ENCODE measurements around the gene BCL11B. TPM values are rescaled to one million over a fixed set of nuclear protein-coding genes. Genes with fewer than 3 reads are reported as not detected.

Gene BCL11B
- total RNA-seq, 1 experiment from 2014 or later: 3.2 TPM

DNA sequence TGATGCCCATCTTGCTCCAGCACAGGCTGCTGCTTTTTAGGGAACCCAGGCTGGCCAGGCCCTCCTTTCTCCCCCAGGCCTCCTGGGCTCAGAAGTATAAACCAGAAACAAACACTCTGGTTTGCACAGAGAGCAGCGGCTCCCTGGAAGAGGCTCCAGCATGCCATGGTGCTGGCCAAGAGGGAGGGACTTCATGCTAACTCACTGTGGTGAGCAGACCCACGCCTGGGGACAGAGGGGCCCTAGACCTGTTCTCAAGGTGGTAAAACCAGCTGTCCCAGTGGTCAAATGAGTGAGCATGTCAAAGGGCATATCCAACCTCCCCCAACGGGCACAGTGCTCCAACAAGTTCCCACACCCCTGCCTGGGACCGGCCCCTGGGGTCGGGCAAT is 15.5 kb downstream of the BCL11B start:
- no peak for DNase-seq (ENCODE audit: low spot score)

DNA sequence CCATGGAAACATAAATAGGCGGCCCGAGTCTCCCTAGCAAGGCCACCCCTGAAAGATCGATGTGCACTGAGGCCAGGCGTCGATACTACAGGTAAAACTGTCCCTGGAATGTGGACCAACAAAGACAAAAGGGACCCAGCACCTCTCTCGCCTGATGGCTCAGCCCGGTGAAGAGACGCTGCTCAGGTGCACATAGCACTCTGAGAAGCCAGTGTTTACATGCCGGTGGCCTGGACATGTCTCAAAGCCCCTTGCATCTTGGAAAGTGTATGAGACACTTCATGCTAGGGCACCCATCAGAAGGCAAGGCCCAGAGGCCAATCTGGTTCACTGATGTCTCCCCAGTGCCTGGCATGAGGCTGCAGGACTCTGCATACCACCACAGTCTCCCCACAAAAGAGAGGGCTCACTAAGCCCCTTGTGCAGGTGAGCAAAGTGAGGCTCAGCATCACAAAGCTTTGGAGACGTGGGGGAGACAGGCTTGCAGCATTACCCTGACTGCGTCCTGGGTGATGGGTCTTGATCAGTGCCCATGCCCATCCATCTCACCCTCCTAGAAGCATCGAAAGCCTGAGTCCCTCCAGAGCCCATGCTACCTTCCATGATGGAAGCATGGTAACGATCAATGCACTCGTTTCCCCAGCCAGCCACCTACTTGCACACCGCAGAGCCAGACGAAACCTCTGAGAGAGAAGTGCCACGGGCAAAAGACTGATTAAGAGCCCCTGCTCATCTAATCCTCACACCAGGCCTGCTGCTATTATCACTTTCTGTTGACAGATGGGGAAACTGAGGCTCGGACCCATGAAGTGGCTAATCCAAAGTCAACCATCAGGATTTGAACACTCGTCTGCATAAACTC is 16.1 kb downstream of the BCL11B start:
- DNase-seq (ENCODE audit: low spot score): no peak

DNA sequence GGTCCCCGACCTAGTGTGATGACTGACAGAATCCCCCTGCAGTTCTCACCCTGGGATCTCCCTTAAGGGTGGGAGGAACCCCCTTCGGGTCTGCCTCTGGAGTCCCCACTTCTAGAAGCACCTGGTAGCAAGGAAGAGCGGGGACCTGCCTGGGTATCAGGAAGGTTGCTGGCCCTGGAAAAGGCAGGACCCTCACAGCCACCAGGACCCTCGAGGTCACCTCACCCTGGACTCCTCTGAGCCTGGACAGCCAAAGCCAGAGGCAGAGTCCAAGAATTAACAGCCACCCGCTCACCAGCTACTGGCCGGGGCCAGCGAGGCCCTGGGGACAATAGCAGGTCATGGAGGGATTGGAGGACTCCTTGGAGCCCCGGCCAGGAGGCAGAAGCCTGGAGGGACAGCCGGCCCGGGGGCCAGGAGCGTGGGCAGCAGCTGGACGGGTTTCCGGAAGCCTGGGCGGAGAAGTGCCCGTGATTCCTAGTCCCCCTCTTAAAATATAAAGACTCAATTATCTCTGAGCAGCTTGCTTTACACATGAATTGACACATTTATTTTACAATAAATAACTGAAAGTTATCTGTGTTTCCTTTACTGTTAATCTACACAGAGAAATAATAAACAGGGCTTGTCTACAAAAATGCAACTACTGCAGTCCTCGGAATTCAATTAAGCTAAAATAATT is 17.5 kb downstream of the BCL11B start:
- DNase-seq (ENCODE audit: low spot score): no peak

GRCh38 chr14:99253890-99254289 is 18.1 kb downstream of the BCL11B start:
- no peak for DNase-seq (ENCODE audit: low spot score)

GRCh38 chr14:99252940-99253868 is 18.8 kb downstream of the BCL11B start:
- DNase-seq (ENCODE audit: low spot score): peak; percentile 31

GRCh38 chr14:99252443-99252939 is 19.5 kb downstream of the BCL11B start:
- DNase-seq (ENCODE audit: low spot score): no peak

- no peak for DNase-seq (ENCODE audit: low spot score)
These were observed 20.3 kb downstream of the BCL11B start for GRCh38 chr14:99251721-99252120.

GRCh38 chr14:99250636-99251208 is 21.3 kb downstream of the BCL11B start:
- no peak for DNase-seq (ENCODE audit: low spot score)

DNA sequence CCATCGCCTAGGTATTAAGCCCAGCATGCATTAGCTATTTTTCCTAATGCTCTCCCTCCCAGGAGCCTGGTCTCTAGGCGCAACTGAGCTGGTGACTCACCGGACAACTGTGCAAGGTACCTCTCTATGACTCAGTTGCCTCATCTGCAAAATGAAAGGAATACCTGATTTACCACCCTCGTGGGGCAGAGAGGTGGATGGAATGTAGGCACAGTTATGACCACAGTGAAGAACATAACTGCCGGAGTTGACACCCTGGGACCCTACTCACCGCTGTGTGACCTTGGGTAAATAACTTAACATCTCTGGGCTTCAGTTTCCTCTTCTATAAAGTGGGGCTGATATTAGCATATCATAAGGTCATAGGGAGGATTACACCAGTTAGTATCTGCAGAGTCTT is 22.6 kb downstream of the BCL11B start:
- no peak for DNase-seq (ENCODE audit: low spot score)

GRCh38 chr14:99248761-99249171 is 23.2 kb downstream of the BCL11B start:
- no peak for DNase-seq (ENCODE audit: low spot score)

GRCh38 chr14:99247772-99248171 is 24.2 kb downstream of the BCL11B start:
- DNase-seq (ENCODE audit: low spot score): no peak

GRCh38 chr14:99247101-99247729 is 24.8 kb downstream of the BCL11B start:
- DNase-seq (ENCODE audit: low spot score): no peak

DNA sequence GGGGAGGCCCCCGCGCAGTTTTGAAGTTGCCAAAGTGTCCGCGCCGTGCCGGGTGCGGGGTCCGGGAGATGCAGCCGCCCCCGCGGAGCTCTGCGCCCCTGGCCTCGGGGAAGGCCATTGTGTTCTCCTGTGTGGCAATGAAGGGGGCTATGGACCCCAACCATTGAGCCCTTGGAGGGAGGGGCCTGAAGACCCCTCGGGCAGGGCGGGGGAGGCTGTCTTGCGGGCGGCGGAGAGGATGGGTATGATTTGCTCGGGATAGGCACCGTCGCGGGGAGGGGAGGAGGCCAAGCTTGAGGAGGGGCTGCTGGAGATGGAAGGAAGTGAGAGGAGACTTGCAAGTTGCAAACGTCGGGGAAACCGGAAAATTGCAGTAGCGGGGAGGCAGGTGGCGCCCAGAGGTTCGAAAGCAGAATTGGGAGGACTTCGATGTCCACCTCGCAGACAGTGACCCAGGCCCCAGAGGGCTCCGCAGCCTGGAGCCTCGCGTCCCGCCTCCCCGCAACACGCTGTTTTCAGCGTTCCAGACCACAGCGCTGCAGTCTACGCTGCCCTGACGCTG is 25.4 kb downstream of the BCL11B start:
- DNase-seq (ENCODE audit: low spot score): no peak

DNA sequence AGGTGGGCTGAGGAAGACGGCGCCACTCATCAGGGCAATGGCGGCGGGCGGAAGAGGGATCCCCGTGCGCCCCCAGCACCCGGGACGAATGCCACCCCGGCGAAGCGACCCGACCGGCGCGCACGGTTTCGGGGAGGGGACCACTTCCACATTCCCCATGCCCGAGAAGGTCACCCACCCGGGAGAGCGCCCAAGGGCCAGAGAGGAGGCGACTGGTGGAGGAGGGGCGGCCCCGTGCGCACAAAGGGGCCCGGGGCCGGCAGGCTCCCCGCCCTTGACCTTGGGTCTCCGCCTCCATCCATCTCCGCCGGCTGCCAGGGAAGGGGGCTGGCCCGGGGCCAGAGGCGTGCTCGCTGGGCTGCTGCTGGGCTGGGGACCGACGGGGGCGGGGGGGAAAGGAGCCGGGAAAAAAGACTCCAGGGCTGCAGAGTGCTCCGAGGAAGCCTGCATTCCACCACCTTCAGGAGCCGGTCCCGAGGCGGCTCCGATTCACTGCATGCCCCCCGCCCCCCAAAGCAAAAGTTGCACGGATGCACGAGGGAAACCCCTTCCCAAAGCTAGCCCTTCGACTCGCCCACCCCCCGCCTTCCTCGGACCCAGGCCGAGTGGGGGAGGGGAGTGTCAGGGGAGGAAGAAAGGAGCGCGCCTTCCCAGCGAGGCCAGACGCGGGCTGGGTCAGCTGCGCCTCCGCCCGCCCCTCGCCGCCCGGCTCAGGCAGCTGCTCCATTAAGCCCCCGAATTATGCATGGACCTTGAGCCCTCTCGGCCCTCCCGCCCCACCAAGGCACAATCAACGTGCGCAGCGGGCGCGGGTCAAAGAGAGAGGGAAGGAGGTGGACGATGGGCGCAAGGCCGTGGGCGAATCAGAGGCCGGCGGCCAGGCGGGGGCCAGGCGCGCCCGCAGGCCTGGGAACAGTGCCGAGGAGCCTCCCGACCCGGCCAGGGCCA is 26.2 kb downstream of the BCL11B start:
- no peak for DNase-seq (ENCODE audit: low spot score)

- DNase-seq (ENCODE audit: low spot score): no peak
These were observed 26.9 kb downstream of the BCL11B start for GRCh38 chr14:99244941-99245563.

GRCh38 chr14:99244367-99244901 is 27.6 kb downstream of the BCL11B start:
- no peak for DNase-seq (ENCODE audit: low spot score)

- no peak for DNase-seq (ENCODE audit: low spot score)
These were observed 28.9 kb downstream of the BCL11B start for GRCh38 chr14:99242816-99243721.

DNA sequence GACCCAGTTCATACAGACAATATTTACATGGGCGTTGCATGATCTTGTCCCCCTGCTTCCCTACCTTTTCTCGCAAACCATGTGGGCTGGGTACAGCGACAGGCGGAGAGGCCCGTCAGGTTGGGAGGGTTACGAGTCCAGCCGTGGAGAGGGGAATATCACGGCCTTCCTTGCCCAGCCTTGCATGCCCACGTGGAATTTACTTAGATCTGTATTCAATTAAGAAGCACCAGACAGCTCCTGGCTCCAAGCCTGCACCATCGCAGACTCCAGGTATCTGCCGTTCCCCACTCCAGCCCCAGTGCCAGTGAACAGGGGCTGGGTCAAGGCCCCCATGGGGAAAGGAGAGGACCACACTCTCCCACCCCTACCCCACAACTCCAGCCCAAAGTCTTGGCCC is 29.8 kb downstream of the BCL11B start:
- no peak for DNase-seq (ENCODE audit: low spot score)

All from HT-29 (cell line).